GM21381 (cell line): ENCODE data around the gene SLC35F5.
A peak's percentile ranks its signal among the peaks of the same experiment; 100 is the strongest.
"Not testable (repeated sequence)": the region's sequence is repeated elsewhere in the genome, so short reads cannot be mapped to it uniquely, and the experiment has no call there.

Experiments
- ATAC-seq: cut with Tn5 transposase; IDR thresholded peaks from one replicate; pipeline ENCODE4 v1.9.1; 2021; ENCODE audit warnings: mild to moderate bottlenecking, moderate library complexity; ENCODE audit not compliant: unreplicated experiment

SLC35F5 gene

DNA sequence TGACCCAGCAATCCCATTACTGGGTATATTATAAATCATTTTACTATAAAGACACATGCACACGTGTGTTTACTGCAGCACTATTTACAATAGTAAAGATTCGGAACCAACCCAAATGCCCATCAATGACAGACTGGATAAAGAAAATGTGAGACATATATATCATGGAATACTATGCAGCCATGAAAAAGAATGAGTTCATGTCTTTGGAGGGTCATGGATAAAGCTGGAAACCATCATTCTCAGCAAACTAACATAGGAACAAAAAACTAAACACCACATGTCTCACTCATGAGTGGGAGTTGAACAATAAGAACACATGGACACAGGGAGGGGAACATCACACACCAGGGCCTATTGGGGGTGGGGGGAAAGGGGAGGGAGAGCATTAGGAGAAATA is 58.2 kb downstream of the SLC35F5 start:
- ATAC-seq: not testable (repeated sequence)

DNA sequence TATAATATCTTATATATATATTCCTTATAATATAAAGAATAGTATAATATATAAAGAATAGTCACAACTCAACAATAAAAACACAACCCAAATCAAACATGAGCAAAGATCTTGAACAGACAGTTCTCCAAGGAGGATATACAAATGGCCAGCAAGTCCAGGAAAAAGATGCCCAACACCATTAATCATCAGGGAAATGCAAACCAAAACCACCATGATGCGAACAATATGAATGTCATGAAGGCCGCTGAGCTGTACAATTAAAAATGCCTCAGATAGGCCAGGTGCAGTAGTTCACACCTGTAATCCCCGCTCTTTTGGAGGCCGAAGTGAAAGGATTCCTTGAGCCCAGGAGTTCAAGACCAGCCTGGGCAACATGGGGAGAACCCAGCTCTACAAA is 58.9 kb downstream of the SLC35F5 start:
- ATAC-seq: no peak

DNA sequence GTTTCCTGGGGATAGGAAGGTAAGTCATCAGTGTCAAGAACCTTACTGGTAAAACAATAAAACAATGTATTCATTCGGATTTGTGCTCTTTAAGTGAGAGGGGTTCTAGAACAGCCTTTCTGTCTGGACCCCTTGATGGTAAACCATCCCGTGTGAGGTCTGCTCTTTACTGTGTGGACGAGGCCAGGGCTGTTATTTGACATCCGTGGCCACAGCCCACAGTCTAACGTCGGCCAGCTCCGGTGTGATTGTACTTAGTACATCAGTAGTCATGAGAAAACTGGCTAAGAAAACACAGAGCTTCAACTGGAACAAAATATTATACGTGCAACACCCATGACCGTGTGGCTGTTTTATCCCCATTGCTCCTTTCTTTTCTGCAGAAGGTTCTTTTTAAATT is 62.0 kb downstream of the SLC35F5 start:
- ATAC-seq: no peak

- peak; percentile 72 for ATAC-seq
These were observed 63.6 kb downstream of the SLC35F5 start for GRCh38 chr2:113692698-113693428.

DNA sequence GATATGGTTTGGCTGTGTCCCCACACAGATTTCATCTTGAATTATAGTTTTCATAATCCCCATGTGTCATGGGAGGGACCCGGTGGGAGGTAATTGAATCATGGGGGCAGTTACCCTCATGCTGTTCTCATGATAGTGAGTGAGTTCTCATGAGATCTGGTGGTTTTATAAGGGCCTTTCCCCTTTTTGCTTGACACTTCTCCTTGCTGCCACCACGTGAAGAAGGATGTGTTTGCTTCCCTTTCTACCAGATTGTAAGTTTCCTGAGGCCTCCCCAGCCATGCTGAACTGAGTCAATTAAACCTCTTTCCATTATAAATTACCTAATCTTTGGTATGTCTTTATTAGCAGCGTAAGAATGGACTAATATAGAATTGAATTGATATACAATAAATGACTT is 65.6 kb downstream of the SLC35F5 start:
- not testable (repeated sequence) for ATAC-seq

GRCh38 chr2:113686537-113686936 is 69.9 kb downstream of the SLC35F5 start:
- no peak for ATAC-seq

GRCh38 chr2:113685471-113685870 is 71.0 kb downstream of the SLC35F5 start:
- ATAC-seq: no peak

DNA sequence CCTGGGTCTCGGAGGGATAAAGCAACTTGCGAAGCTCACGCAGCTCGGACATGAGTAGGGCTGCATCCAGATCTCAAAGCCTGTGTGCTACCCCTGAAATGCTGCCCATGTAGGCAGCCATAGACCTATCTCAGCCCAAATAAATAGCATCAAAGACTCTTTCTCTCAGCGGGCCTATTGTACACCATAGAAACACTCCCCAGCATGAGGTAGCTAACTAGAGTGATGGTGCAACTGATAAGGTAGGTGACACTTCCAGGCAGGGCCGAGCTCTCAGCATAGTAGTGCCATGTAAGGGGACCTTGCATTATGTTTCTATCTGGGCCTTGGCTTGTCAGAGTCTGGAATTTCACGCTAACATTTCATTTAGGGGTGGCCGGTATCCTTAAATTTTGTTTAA is 77.0 kb downstream of the SLC35F5 start:
- no peak for ATAC-seq

GRCh38 chr2:113677330-113677729 is 79.1 kb downstream of the SLC35F5 start:
- ATAC-seq: no peak

- ATAC-seq: no peak
These were observed 79.7 kb downstream of the SLC35F5 start for GRCh38 chr2:113676623-113677266.

- ATAC-seq: no peak
These were observed 80.6 kb downstream of the SLC35F5 start for GRCh38 chr2:113675875-113676274.

- no peak for ATAC-seq
These were observed 84.0 kb downstream of the SLC35F5 start for GRCh38 chr2:113672326-113672932.

DNA sequence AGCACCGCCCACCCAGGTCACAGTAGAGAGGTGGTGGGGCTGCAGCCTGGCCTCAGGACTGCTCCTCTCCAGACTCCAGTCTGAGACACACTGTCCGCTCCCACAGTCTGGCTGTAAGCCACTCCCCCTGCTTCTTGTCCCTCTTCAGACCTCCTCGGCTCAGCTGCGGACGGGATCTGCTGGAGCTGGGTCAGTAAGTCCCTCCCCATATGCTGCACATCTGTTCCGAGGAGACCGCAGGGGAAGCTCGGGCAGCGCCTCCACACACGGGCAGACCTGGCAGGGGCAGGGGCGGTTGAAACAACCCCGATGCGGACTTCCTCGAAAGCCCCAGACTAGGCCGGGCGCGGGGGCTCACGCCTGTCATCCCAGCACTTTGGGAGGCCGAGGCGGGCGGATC is 87.4 kb downstream of the SLC35F5 start:
- ATAC-seq: not testable (repeated sequence)

DNA sequence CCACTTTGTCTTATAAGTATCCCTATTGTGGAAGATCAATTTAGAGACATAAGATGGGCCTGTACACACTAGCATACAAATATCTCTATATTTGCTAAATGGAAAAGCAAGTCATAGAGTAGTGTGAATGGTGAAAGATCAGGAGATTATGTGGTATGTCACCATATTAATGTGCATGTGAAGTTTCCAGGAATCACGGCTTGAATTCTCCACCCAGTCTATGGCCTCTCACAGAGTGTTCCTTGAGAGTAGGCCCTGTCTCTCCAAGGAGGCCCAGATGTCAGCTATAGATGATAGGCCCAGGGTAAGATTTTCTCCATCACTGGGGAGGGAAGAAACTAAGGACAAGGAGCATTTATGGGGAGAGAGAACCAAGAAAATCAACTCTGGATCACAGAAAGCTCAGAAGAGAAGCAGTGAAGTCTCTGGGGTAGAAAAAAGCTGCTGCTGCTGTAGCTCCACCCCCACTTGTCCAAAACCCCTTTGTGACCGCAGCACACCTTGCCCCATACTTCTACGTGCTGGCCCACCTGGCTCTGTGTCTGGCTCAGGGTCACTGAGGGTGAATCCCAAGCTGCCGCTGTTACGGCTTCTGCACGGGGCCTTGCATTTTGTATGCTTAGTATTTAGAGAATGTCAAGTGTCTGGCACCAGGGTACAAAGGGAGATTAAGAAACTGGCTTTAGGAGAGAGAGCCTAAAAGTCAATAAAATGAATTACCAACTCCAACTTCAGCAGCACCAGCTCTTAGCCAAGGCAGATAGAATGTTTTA is 91.5 kb downstream of the SLC35F5 start:
- ATAC-seq: not testable (repeated sequence)

DNA sequence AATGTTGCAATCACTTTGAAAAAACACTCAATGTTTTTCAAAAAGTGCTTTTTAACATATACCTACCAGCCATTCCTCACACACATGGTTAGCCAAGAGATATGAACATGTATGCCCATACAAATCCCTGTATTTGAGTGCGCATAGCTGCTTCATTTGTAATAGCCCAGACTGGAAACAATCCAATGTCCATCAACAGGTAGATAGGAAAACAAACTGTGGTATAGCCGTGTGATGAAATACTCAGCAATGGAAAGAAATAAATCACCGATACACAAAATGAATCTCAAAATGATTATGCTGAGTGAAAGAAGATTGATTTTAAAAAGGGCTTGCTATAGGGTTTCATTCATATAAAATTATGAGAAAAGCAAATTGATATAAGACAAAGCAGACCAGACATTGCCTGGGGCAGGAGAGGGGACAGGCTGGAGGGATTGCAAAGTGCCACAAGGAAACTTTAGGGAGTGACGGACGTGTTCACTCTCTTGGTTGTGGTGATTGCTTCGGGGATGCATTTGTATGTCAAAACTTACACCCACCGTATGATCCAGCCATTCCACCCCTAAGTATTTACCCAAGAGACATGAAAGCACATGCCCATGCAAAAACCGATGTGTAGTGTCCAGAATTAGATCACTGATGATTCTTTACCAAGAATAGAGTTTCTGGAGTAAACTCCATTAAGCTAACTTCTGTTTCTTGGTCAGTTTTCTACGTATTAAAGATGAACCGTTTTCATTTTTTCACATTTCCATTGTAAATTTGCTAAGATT is 93.0 kb downstream of the SLC35F5 start:
- not testable (repeated sequence) for ATAC-seq
